Measurements from ENCODE around the gene INTS1. TPM values are rescaled to one million over a fixed set of nuclear protein-coding genes. Genes with fewer than 3 reads are reported as not detected.

The INTS1 gene
- polyA plus RNA-seq, 1 donor, result 55.4 TPM

- DNase-seq, result no peak
These were observed 69.9 kb downstream of the INTS1 start for GRCh38 chr7:1434165-1434718.

GRCh38 chr7:1433128-1433920, 70.9 kb downstream of the INTS1 start:
- DNase-seq, result no peak

- peak; percentile 56 for DNase-seq
These were observed 71.6 kb downstream of the INTS1 start for GRCh38 chr7:1432411-1433082.

- DNase-seq, result no peak
These were observed 72.4 kb downstream of the INTS1 start for GRCh38 chr7:1431634-1432380.

GRCh38 chr7:1431226-1431625, 73.0 kb downstream of the INTS1 start:
- DNase-seq, result no peak

GRCh38 chr7:1430056-1430845, 73.9 kb downstream of the INTS1 start:
- DNase-seq, result no peak

- no peak for DNase-seq
These were observed 75.2 kb downstream of the INTS1 start for GRCh38 chr7:1428941-1429501.

GRCh38 chr7:1427064-1427657, 77.0 kb downstream of the INTS1 start:
- no peak for DNase-seq

- DNase-seq, result no peak
These were observed 77.7 kb downstream of the INTS1 start for GRCh38 chr7:1426474-1426873.

- no peak for DNase-seq
These were observed 78.7 kb downstream of the INTS1 start for GRCh38 chr7:1425292-1426136.

- DNase-seq, result no peak
These were observed 80.1 kb downstream of the INTS1 start for GRCh38 chr7:1424041-1424440.

GRCh38 chr7:1423264-1423811, 80.9 kb downstream of the INTS1 start:
- no peak for DNase-seq

GRCh38 chr7:1422512-1423263, 81.5 kb downstream of the INTS1 start:
- DNase-seq, result no peak

- DNase-seq, result no peak
These were observed 82.2 kb downstream of the INTS1 start for GRCh38 chr7:1421946-1422345.

- no peak for DNase-seq
These were observed 83.0 kb downstream of the INTS1 start for GRCh38 chr7:1421020-1421790.

All from left kidney (tissue), 2 donors.